NCI-H524 (cell line): ENCODE results near the gene MON1A.
A peak's percentile ranks its signal among the peaks of the same experiment; 100 is the strongest.

ENCODE experiments used
- DNase-seq, 2 experiments: peaks; one replicate each; lab custom pipeline; 2025; lab: John Stamatoyannopoulos, UW

MON1A gene

DNA sequence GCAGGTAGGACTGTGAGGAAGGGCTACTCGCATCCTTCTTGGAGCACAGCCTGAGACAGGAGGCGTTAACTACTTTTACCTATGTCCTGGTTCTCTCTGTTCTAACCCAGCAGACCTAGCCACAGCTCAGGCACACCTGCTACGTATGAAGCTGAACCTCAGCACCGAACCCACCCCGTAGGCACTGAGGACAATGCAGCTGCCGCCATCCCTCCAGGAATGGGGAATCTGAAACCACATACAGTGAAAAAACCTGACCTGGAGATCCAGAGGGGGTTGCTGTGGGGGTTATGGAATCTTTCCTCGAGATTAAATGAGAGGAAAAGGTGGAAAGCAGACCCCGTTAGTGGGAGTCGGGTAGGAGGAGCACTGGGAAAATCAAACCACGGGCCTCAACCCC lies 40.3 kb downstream of the MON1A start:
- DNase-seq: no peak

- no peak for DNase-seq
These were observed 42.7 kb downstream of the MON1A start for GRCh38 chr3:49886922-49887265.

GRCh38 chr3:49883998-49884397 lies 45.6 kb downstream of the MON1A start:
- DNase-seq: no peak

DNA sequence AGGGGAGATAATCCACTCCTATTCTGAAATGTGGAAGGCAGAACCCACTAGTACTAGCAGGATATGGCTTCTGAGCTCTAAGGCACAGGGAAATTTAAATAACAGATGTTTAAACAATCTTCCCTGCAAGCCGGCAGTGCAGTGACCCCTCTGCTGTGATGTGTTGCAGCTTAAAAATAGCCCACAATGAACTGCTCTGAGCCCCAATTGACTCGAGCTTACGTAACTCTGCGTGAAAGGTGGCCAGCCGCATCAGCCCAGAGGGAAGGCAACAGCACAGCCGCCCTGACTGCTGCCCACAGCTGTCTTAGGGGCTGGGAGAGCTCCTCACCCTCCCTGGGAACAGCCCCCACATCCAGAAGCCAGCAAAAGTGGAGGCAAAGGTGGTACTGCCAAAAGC lies 47.4 kb downstream of the MON1A start:
- peak in 1 of 2 experiments; percentile 10 for DNase-seq

- DNase-seq: peak; percentile 36 to 81
These were observed 48.9 kb downstream of the MON1A start for GRCh38 chr3:49880581-49881315.

DNA sequence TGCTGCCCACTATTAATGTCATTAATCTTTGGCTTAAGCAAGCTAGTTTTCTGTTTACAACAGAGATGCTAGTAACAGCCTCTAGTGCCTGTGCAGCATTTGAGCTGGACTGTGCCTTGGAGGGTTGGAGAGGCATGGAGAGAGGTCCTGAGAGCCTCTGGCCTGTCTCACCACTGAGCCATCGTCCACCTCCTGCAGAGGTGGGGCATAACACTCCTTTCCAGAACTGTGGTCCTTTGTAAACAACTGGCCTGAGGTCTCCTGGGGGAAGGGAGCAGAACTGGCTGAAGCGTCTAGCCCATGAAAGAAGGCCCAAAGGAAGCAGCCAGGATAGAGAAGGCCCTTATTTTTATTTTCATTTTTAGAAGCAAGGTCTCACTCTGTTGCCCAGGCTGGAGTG lies 49.9 kb downstream of the MON1A start:
- no peak for DNase-seq

- no peak for DNase-seq
These were observed 50.9 kb downstream of the MON1A start for GRCh38 chr3:49878686-49879085.

GRCh38 chr3:49877716-49878115 lies 51.9 kb downstream of the MON1A start:
- DNase-seq: peak; percentile 28 to 75

- DNase-seq: no peak
These were observed 53.0 kb downstream of the MON1A start for GRCh38 chr3:49876567-49876966.

DNA sequence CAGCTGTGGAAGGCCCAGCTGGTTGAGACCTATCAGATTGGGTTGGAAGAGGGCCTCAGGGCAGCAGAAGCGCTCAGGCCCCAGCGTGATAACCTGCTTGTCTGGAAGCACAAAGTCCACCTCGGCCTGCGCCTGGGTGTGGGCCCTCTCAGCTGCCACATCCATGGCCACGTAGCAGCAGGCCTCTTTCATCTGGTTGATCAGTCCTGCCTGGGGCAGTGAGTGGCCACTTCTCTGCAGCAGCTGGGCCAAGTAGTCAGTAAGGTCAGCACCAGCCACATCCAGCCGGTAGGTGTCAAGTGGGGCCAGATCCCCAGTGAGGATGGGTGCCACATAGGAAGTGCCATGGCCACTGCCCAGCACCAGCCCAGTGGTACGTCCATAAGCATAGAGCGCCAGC lies 56.0 kb downstream of the MON1A start:
- DNase-seq: no peak

GRCh38 chr3:49872801-49873281 lies 56.8 kb downstream of the MON1A start:
- DNase-seq: no peak

DNA sequence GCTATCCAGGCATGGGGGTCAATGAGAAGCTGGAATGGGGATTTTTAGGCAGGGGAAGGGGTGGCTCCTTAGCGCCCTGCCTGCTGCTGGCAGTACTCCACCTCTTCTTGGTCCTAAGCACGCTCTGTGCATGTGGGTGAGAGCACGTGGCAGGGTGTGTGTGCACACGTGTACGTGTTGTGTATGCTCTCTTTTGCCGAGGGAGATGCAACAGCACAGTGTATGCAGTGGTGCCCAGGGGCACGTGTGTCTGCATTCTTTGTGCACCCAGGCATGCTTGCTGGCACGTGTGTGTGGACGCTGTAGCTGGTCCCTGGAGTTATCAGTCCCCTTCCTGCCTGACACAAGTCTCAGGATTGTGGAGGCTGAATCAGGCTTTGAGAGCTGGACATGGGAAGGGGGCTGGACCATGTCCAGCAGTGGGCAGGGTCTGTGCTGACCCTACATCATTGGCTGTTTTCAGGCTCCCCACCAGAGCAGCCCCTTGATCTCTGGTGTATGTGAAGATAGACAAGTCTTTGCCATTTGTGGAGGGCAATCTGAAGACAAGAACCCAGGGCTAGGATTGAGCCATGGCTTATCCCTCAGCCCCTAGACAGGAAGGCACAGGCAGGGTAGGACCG lies 58.0 kb downstream of the MON1A start:
- no peak for DNase-seq

- DNase-seq: peak; percentile 71 to 81
These were observed 60.0 kb downstream of the MON1A start, which contains the start of gene CAMKV for GRCh38 chr3:49869525-49870126. CAMKV (minus strand) TSS chr3:49869906; CDS start chr3:49862388, 7,518 bp downstream.

- DNase-seq: peak; percentile 42 to 54
These were observed 60.6 kb downstream of the MON1A start for GRCh38 chr3:49868862-49869466.

- DNase-seq: peak; percentile 75 to 87
These were observed 61.7 kb downstream of the MON1A start for GRCh38 chr3:49867871-49868321.

GRCh38 chr3:49867400-49867799 lies 62.2 kb downstream of the MON1A start:
- DNase-seq: no peak

DNA sequence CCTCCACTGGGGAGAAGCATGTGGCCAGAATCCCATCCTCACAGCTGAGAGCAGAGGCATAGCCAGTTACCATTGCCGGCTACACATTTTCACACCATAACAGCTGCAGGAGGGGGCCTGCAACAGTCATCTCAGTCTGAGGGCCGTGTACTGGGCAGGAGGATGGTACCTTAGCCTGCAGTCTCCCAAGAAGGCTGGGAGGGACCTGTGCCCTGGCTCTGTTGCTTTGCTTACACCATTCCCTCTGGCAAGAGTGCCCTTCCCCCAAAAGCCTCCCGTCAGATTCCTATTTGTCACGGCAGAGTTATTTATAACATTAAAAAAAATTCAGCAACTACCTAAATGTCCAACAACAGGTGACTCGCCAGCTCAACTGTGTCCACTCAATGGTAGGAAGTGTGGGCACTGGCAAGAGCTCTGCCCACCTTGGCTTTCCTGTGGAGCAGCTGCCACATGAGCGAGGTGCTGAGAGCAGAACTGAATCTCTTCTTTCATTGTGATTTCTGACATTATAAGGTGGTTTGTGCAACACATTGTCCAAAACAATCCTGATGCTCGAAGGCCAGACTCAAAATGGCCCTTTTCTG lies 64.3 kb downstream of the MON1A start:
- no peak for DNase-seq

DNA sequence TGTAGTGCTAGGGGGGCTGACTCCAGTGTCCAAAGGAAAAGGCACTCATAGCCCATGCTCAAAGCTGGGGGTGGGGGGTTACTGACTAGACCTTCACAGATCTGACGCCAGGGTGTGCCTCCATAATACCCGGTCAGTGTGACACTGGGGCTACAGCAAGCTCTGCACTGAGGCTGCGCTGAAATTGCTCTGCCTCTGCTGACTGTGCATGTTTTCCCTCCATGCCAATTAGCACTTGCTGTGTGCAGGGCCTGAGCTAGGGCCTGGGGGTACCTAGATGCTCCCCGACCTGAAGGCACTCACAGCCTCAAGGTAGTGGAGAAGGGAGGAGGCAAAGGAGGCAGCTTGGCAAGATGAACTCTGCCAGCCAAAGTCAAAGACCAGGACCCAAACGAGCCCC lies 65.1 kb downstream of the MON1A start:
- DNase-seq: no peak

GRCh38 chr3:49859576-49860305 lies 69.9 kb downstream of the MON1A start:
- DNase-seq: no peak
